Gastrocnemius medialis (tissue), 4 donors: ENCODE measurements around the gene KIF16B. TPM values are rescaled to one million over a fixed set of nuclear protein-coding genes. Genes with fewer than 3 reads are reported as not detected.

Experiments
- ATAC-seq, 2 donors: fragments of 150-250 bp; one replicate each; pipeline ENCODE4 v1.9.1; 2016
- DNase-seq, 2 donors: peaks; one replicate each; pipeline ENCODE4 v3.0.0-alpha.2; 2019
- H3K27ac ChIP-seq, 4 donors: fragments of 200-600 bp; sonication (generic); 1 replicate in 1 of 4; 2 replicates in 3 of 4; pipeline ENCODE4 v1.5.1; 2016 to 2018; ENCODE audit warnings: mild to moderate bottlenecking in 2 of 4, moderate library complexity in 1 of 4
- H3K27me3 ChIP-seq, 3 donors: fragments of 200-600 bp; sonication (generic) in 2 of 3; 1 replicate in 1 of 3; 2 replicates in 2 of 3; pipeline versions ENCODE4 v1.5.1 to v1.6.0; 2016 to 2019; ENCODE audit warnings: mild to moderate bottlenecking in 1 of 3, moderate library complexity in 1 of 3
- H3K36me3 ChIP-seq, 2 donors: fragments of 200-600 bp; sonication (generic) in 1 of 2; one replicate each; pipeline ENCODE4 v1.5.1; 2017 to 2018
- H3K4me1 ChIP-seq, 2 donors: fragments of 200-600 bp; sonication (generic) in 1 of 2; one replicate each; pipeline ENCODE4 v1.5.1; 2016 to 2017; ENCODE audit warnings: mild to moderate bottlenecking in 2 of 2
- H3K4me3 ChIP-seq, 4 donors: fragments of 200-600 bp; sonication (generic) in 3 of 4; 1 replicate in 1 of 4; 2 replicates in 3 of 4; pipeline ENCODE4 v1.5.1; 2016 to 2019; ENCODE audit warnings: mild to moderate bottlenecking in 2 of 4
- H3K9me3 ChIP-seq, 3 donors: fragments of 200-600 bp; sonication (generic) in 2 of 3; 1 replicate in 1 of 3; 2 replicates in 2 of 3; pipeline ENCODE4 v1.5.1; 2016 to 2019
- CTCF ChIP-seq, 5 experiments: fragments of 450-650 bp in 3 of 5; fragments of 200-600 bp in 2 of 5; sonication (generic) in 2 of 5; IDR thresholded peaks in 4 of 5; conservative IDR thresholded peaks in 1 of 5; 1 replicate in 4 of 5; 2 replicates in 1 of 5; pipeline ENCODE4 v1.5.1; 2016 to 2019; ENCODE audit warnings: antibody characterized with exemption in 5 of 5, mild to moderate bottlenecking in 3 of 5, moderate library complexity in 3 of 5
- POLR2A ChIP-seq, 2 donors: fragments of 450-650 bp; IDR thresholded peaks; one replicate each; pipeline ENCODE4 v1.6.1; 2017; ENCODE audit warnings: antibody characterized with exemption in 2 of 2, mild to moderate bottlenecking in 2 of 2, moderate library complexity in 2 of 2
- in situ Hi-C, 4 donors: fragments of 200-750 bp; cut with MboI; loops; one replicate each; pipeline versions ENCODE4 v1.15.0 to v1.8.0; 2017; ENCODE audit warnings: low sequenced_read_pairs in 4 of 4
- intact Hi-C: fragments of 100-400 bp; cut with DNase I; formaldehyde crosslinking; loops from one replicate; pipeline ENCODE4 v1.15.1; 2023; ENCODE audit warnings: low total_unique reads
- total RNA-seq, 4 donors: library from RNA; depleted of rRNA; stranded (reverse); fragments of >200 nt; gene quantifications; one replicate each; pipeline versions ENCODE4 v1.1.0 to v1.2.3, GENCODE V29; 2016

KIF16B gene
- total RNA-seq, 4 donors from 2014 or later = 13.4 to 23.9 (median 20.0) TPM

GRCh38 chr20:16366529-16366928 lies 206.7 kb downstream of the KIF16B start:
- Histone ChIP-seq H3K4me1 (peaks cover 18 to 22% of the 10 kb centered on the region in 2 donors), H3K36me3 (no peaks in the 10 kb centered on the region), H3K27me3 (no peaks in the 10 kb centered on the region), H3K9me3 (no peaks in the 10 kb centered on the region), H3K4me3 (no peak overlapping the region), H3K27ac (no peak overlapping the region)
- DNase-seq (no peak), ATAC-seq (no peak)
- in situ Hi-C loops (loop anchor here in 1 of 4 donors (25.0 kb wide), 1 partner anchor 96 kb away; no protein-coding TSS in a partner anchor), intact Hi-C loops (no loop called here)
- TF ChIP-seq CTCF (IDR thresholded peaks at IDR 0.05 in 4 of 5, conservative IDR thresholded peaks at IDR 0.05 in 1 of 5) (no peak), POLR2A (IDR thresholded peaks at IDR 0.05) (no peak)

DNA sequence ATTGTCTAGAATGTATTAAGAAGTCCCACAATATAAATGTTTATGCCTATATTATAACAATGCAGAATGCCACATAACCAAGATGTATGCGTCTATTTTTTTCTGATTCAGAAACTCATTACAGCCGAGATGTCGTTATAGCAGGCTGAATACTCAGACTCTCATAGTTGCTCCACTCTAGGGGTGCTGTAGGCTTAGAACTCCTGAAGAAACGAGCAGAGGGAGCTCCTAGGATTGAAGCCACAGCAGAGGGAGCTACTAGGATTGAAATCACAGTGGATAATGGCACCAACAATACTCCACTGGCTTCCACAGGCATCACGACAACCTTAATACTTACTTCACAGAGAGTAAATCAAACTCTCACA lies 208.9 kb downstream of the KIF16B start:
- Histone ChIP-seq H3K4me3 (no peak overlapping the region), H3K9me3 (no peaks in the 10 kb centered on the region), H3K36me3 (no peaks in the 10 kb centered on the region), H3K4me1 (peaks cover 18 to 22% of the 10 kb centered on the region in 2 donors), H3K27me3 (no peaks in the 10 kb centered on the region), H3K27ac (no peak overlapping the region)
- ATAC-seq = no peak
- in situ Hi-C loops = loop anchor here in 1 of 4 donors (25.0 kb wide), 1 partner anchor 98 kb away; no protein-coding TSS in a partner anchor
- intact Hi-C loops = no loop called here
- TF ChIP-seq CTCF (IDR thresholded peaks at IDR 0.05 in 4 of 5, conservative IDR thresholded peaks at IDR 0.05 in 1 of 5) (no peak), POLR2A (IDR thresholded peaks at IDR 0.05) (no peak)
- DNase-seq = no peak

GRCh38 chr20:16363506-16364319 lies 209.5 kb downstream of the KIF16B start:
- ATAC-seq = no peak
- in situ Hi-C loops = loop anchor here in 1 of 4 donors (25.0 kb wide), 1 partner anchor 99 kb away; no protein-coding TSS in a partner anchor

GRCh38 chr20:16362642-16363041 lies 210.6 kb downstream of the KIF16B start:
- no peak overlapping the region for H3K4me3 ChIP-seq
- H3K27ac ChIP-seq = no peak overlapping the region
- no peaks in the 10 kb centered on the region for H3K27me3 ChIP-seq
- H3K4me1 ChIP-seq = peaks cover 5 to 8% of the 10 kb centered on the region in 2 donors
- ATAC-seq (no peak), DNase-seq (no peak)
- in situ Hi-C loops = loop anchor here in 1 of 4 donors (25.0 kb wide), 1 partner anchor 100 kb away; no protein-coding TSS in a partner anchor
- H3K9me3 ChIP-seq = no peaks in the 10 kb centered on the region
- TF ChIP-seq CTCF (IDR thresholded peaks at IDR 0.05 in 4 of 5, conservative IDR thresholded peaks at IDR 0.05 in 1 of 5) (no peak), POLR2A (IDR thresholded peaks at IDR 0.05) (no peak)
- H3K36me3 ChIP-seq = no peaks in the 10 kb centered on the region
- intact Hi-C loops = no loop called here

More at GRCh38 chr20:16363506-16364319, 209.5 kb downstream of the KIF16B start:
- no peak for DNase-seq
- Histone ChIP-seq H3K4me3 (no peak overlapping the region), H3K4me1 (peaks cover 13 to 18% of the 10 kb centered on the region in 2 donors), H3K36me3 (no peaks in the 10 kb centered on the region), H3K27me3 (no peaks in the 10 kb centered on the region), H3K9me3 (no peaks in the 10 kb centered on the region), H3K27ac (no peak overlapping the region)
- intact Hi-C loops = no loop called here
- no peak for TF ChIP-seq POLR2A (IDR thresholded peaks at IDR 0.05)
- no peak for TF ChIP-seq CTCF (IDR thresholded peaks at IDR 0.05 in 4 of 5, conservative IDR thresholded peaks at IDR 0.05 in 1 of 5)
